ENCODE measurements around the gene KRTAP5-11.

DNA sequence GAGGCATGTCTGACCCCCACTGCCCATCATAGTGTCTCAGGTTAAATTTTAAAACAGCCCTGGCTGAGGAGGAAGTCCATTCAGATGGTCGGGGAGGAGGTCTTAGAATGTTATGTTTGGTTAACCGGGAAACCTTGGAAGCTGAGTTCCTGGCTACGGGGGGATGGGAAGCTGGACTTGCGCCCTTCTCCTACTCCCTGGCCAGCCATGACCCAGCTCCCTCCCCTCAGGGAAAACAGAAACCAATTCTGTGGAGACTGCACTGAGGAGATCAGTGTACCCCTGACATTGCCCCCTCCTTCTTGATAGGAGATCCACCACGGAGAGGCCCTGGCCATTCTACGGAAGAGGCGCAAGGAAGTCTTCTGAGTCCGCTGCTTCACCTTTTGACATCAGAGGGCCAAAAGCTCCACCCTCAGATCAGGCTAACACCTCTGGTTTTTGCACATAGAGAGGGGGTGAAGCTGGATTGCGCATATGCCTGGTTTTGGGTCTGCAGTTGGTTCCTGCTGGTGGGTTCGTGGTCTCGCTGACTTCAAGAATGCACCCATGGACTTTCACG is 37.2 kb downstream of the KRTAP5-11 start:
- TF ChIP-seq EZH2 (IDR thresholded peaks at IDR 0.05) (no peak), SIN3A (IDR thresholded peaks at IDR 0.05; ENCODE audit: low read depth) (no peak), ZFX (IDR thresholded peaks at IDR 0.05) (no peak)
- TF ChIP-seq, protein P1, sequence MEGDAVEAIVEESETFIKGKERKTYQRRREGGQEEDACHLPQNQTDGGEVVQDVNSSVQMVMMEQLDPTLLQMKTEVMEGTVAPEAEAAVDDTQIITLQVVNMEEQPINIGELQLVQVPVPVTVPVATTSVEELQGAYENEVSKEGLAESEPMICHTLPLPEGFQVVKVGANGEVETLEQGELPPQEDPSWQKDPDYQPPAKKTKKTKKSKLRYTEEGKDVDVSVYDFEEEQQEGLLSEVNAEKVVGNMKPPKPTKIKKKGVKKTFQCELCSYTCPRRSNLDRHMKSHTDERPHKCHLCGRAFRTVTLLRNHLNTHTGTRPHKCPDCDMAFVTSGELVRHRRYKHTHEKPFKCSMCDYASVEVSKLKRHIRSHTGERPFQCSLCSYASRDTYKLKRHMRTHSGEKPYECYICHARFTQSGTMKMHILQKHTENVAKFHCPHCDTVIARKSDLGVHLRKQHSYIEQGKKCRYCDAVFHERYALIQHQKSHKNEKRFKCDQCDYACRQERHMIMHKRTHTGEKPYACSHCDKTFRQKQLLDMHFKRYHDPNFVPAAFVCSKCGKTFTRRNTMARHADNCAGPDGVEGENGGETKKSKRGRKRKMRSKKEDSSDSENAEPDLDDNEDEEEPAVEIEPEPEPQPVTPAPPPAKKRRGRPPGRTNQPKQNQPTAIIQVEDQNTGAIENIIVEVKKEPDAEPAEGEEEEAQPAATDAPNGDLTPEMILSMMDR (IDR thresholded peaks at IDR 0.05 in 2 of 3, conservative IDR thresholded peaks at IDR 0.05 in 1 of 3; ENCODE audit: borderline replicate concordance in 1 of 3, insufficient read depth in 1 of 3, low read depth in 2 of 3, low read length in 2 of 3), result no peak

Measured in HCT116 (cell line).